ENCODE data around the gene EMSY.

GRCh38 chr11:76587820-76588454 lies 143.1 kb downstream of the EMSY start:
- TF ChIP-seq CTCF (IDR thresholded peaks at IDR 0.05; ENCODE audit: low read depth, low read length) (no peak), MAX (IDR thresholded peaks at IDR 0.05; ENCODE audit: low read depth, low read length) (no peak), POLR2A (IDR thresholded peaks at IDR 0.05; ENCODE audit: extremely low read depth, insufficient read length) (no peak), MYC (IDR thresholded peaks at IDR 0.05; ENCODE audit: low read depth, low read length) (no peak)
